Mammary epithelial cell (primary cell): ENCODE results near the gene PARP2.

Experiments
- CTCF ChIP-seq, 2 donors: IDR thresholded peaks in 1 of 2; conservative IDR thresholded peaks in 1 of 2; 2 replicates each; pipeline ENCODE4 v1.5.1; 2011 to 2012; ENCODE audit warnings: inconsistent platforms in 2 of 2, low read length in 2 of 2, mild to moderate bottlenecking in 2 of 2, control low read depth in 1 of 2, low read depth in 1 of 2; ENCODE audit not compliant: insufficient read depth in 1 of 2; ENCODE audit errors: extremely low read depth in 1 of 2
- EZH2 ChIP-seq: IDR thresholded peaks from 2 replicates; pipeline ENCODE4 v1.6.1; 2012; ENCODE audit warnings: low read length, inconsistent platforms, borderline replicate concordance

GRCh38 chr14:20400965-20401593 lies 57.6 kb downstream of the PARP2 start:
- TF ChIP-seq EZH2 (no peak), CTCF (conservative IDR thresholded peaks at IDR 0.05 in 1 of 2, IDR thresholded peaks at IDR 0.05 in 1 of 2; ENCODE audit: extremely low read depth in 1 of 2, insufficient read depth in 1 of 2, low read depth in 1 of 2, low read length in 2 of 2) (no peak)
